Subcutaneous abdominal adipose tissue (tissue), 5 donors: ENCODE measurements around the gene CPLANE2.

Source experiments
- H3K27ac ChIP-seq: one replicate; pipeline ENCODE4 v1.7.0; 2013; ENCODE audit warnings: low read depth, mild to moderate bottlenecking, inconsistent platforms, low read length, moderate library complexity
- H3K27me3 ChIP-seq, 5 donors: one replicate each; pipeline ENCODE4 v1.7.0; 2013; ENCODE audit warnings: low read length in 5 of 5, inconsistent platforms in 1 of 5; ENCODE audit not compliant: control insufficient read depth in 5 of 5, insufficient read depth in 4 of 5
- H3K36me3 ChIP-seq, 5 donors: one replicate each; pipeline ENCODE4 v1.7.0; 2013; ENCODE audit warnings: low read length in 5 of 5; ENCODE audit not compliant: control insufficient read depth in 5 of 5, insufficient read depth in 5 of 5
- H3K4me1 ChIP-seq, 5 donors: one replicate each; pipeline ENCODE4 v1.7.0; 2013; ENCODE audit warnings: low read length in 5 of 5, mild to moderate bottlenecking in 3 of 5, moderate library complexity in 1 of 5; ENCODE audit not compliant: control insufficient read depth in 5 of 5, insufficient read depth in 5 of 5
- H3K4me3 ChIP-seq, 5 donors: one replicate each; pipeline ENCODE4 v1.7.0; 2013; ENCODE audit warnings: low read length in 5 of 5, low read depth in 1 of 5
- H3K9ac ChIP-seq, 5 donors: one replicate each; pipeline ENCODE4 v1.7.0; 2013; ENCODE audit warnings: low read length in 5 of 5, mild to moderate bottlenecking in 4 of 5, moderate library complexity in 3 of 5
- H3K9me3 ChIP-seq, 5 donors: one replicate each; pipeline ENCODE4 v1.7.0; 2013; ENCODE audit warnings: low read length in 5 of 5; ENCODE audit not compliant: control insufficient read depth in 5 of 5
- donor health status: healthy.
- donor health status: healthy.
- donor health status: healthy.
- donor health status: healthy.
- donor health status: healthy.

Gene CPLANE2

GRCh38 chr1:16205334-16205671, 31.7 kb downstream of the CPLANE2 start:
- H3K9ac ChIP-seq: peak overlapping the region in 1 of 5 donors; percentile 43
- no peak overlapping the region for H3K4me3 ChIP-seq
- H3K36me3 ChIP-seq: peaks cover 0 to 14% (median 2%) of the 10 kb centered on the region in 5 donors
- H3K27ac ChIP-seq: no peak overlapping the region
- H3K4me1 ChIP-seq: peaks cover 0 to 16% (median 12%) of the 10 kb centered on the region in 5 donors
- no peaks in the 10 kb centered on the region for H3K27me3 ChIP-seq
- no peaks in the 10 kb centered on the region for H3K9me3 ChIP-seq

- H3K4me1 ChIP-seq: peaks cover 0 to 16% (median 12%) of the 10 kb centered on the region in 5 donors
- H3K4me3 ChIP-seq: no peak overlapping the region
- no peaks in the 10 kb centered on the region for H3K27me3 ChIP-seq
- no peak overlapping the region for H3K9ac ChIP-seq
- H3K27ac ChIP-seq: no peak overlapping the region
- no peaks in the 10 kb centered on the region for H3K9me3 ChIP-seq
- peaks cover 0 to 14% (median 2%) of the 10 kb centered on the region in 5 donors for H3K36me3 ChIP-seq
These were observed 32.2 kb downstream of the CPLANE2 start for GRCh38 chr1:16204634-16205333.

GRCh38 chr1:16204216-16204615, 32.8 kb downstream of the CPLANE2 start:
- Histone ChIP-seq H3K9ac (no peak overlapping the region), H3K27me3 (no peaks in the 10 kb centered on the region), H3K27ac (no peak overlapping the region), H3K36me3 (peaks cover 0 to 15% (median 2%) of the 10 kb centered on the region in 5 donors), H3K9me3 (no peaks in the 10 kb centered on the region), H3K4me3 (no peak overlapping the region), H3K4me1 (peaks cover 0 to 16% (median 12%) of the 10 kb centered on the region in 5 donors)

GRCh38 chr1:16203550-16203949, 33.4 kb downstream of the CPLANE2 start:
- no peaks in the 10 kb centered on the region for H3K27me3 ChIP-seq
- no peak overlapping the region for H3K4me3 ChIP-seq
- no peak overlapping the region for H3K27ac ChIP-seq
- no peak overlapping the region for H3K9ac ChIP-seq
- peaks cover 0 to 16% (median 12%) of the 10 kb centered on the region in 5 donors for H3K4me1 ChIP-seq
- no peaks in the 10 kb centered on the region for H3K9me3 ChIP-seq
- H3K36me3 ChIP-seq: peaks cover 0 to 21% (median 2%) of the 10 kb centered on the region in 5 donors

- Histone ChIP-seq H3K4me3 (no peak overlapping the region), H3K27ac (no peak overlapping the region), H3K9ac (no peak overlapping the region), H3K27me3 (no peaks in the 10 kb centered on the region), H3K4me1 (peaks cover 0 to 15% (median 12%) of the 10 kb centered on the region in 5 donors), H3K9me3 (no peaks in the 10 kb centered on the region), H3K36me3 (peaks cover 0 to 27% (median 2%) of the 10 kb centered on the region in 5 donors)
These were observed 34.4 kb downstream of the CPLANE2 start for GRCh38 chr1:16202281-16203210.

- H3K27me3 ChIP-seq: no peaks in the 10 kb centered on the region
- no peaks in the 10 kb centered on the region for H3K4me1 ChIP-seq
- peaks cover 0 to 27% (median 2%) of the 10 kb centered on the region in 5 donors for H3K36me3 ChIP-seq
- no peak overlapping the region for H3K4me3 ChIP-seq
- no peak overlapping the region for H3K27ac ChIP-seq
- H3K9ac ChIP-seq: no peak overlapping the region
- no peaks in the 10 kb centered on the region for H3K9me3 ChIP-seq
These were observed 37.3 kb downstream of the CPLANE2 start for GRCh38 chr1:16199700-16200099.

GRCh38 chr1:16199157-16199501, 37.9 kb downstream of the CPLANE2 start:
- Histone ChIP-seq H3K27me3 (no peaks in the 10 kb centered on the region), H3K9ac (no peak overlapping the region), H3K27ac (no peak overlapping the region), H3K4me1 (no peaks in the 10 kb centered on the region), H3K36me3 (peaks cover 0 to 23% (median 2%) of the 10 kb centered on the region in 5 donors), H3K4me3 (no peak overlapping the region), H3K9me3 (no peaks in the 10 kb centered on the region)

- no peak overlapping the region for H3K4me3 ChIP-seq
- no peaks in the 10 kb centered on the region for H3K27me3 ChIP-seq
- H3K9me3 ChIP-seq: no peaks in the 10 kb centered on the region
- H3K36me3 ChIP-seq: peaks cover 0 to 23% (median 2%) of the 10 kb centered on the region in 5 donors
- H3K4me1 ChIP-seq: no peaks in the 10 kb centered on the region
- no peak overlapping the region for H3K27ac ChIP-seq
- no peak overlapping the region for H3K9ac ChIP-seq
These were observed 38.4 kb downstream of the CPLANE2 start for GRCh38 chr1:16198444-16199156.

- H3K27ac ChIP-seq: no peak overlapping the region
- H3K9ac ChIP-seq: no peak overlapping the region
- no peaks in the 10 kb centered on the region for H3K27me3 ChIP-seq
- H3K4me3 ChIP-seq: no peak overlapping the region
- H3K9me3 ChIP-seq: no peaks in the 10 kb centered on the region
- no peaks in the 10 kb centered on the region for H3K4me1 ChIP-seq
- H3K36me3 ChIP-seq: peaks cover 0 to 20% (median 2%) of the 10 kb centered on the region in 5 donors
These were observed 40.1 kb downstream of the CPLANE2 start for GRCh38 chr1:16196874-16197273.
